ENCODE data around the gene PIR.

Gene PIR

GRCh38 chrX:15493118-15493962 is at the start of gene PIR:
Gene PIR (minus strand): TSS chrX:15493333. CDS start chrX:15491257, 2,076 bp downstream.
- peak; percentile 82 for DNase-seq (ENCODE audit: low spot score)

- no peak for DNase-seq (ENCODE audit: low spot score)
Measured at GRCh38 chrX:15530318-15530717, 37.2 kb upstream of the PIR start.

GRCh38 chrX:15529165-15529564 is 36.0 kb upstream of the PIR start:
- DNase-seq (ENCODE audit: low spot score) = no peak

- peak; percentile 13 for DNase-seq (ENCODE audit: low spot score)
Measured at GRCh38 chrX:15525664-15526416, 32.7 kb upstream of the PIR start.

GRCh38 chrX:15524417-15524816 is 31.3 kb upstream of the PIR start:
- peak; percentile 26 for DNase-seq (ENCODE audit: low spot score)

GRCh38 chrX:15523088-15523487 is 30.0 kb upstream of the PIR start:
- DNase-seq (ENCODE audit: low spot score) = no peak

GRCh38 chrX:15522464-15522863 is 29.3 kb upstream of the PIR start:
- DNase-seq (ENCODE audit: low spot score) = no peak

- no peak for DNase-seq (ENCODE audit: low spot score)
Measured at GRCh38 chrX:15515931-15516330, 22.8 kb upstream of the PIR start.

- DNase-seq (ENCODE audit: low spot score) = no peak
Measured at GRCh38 chrX:15514279-15514678, 21.1 kb upstream of the PIR start.

- DNase-seq (ENCODE audit: low spot score) = no peak
Measured at GRCh38 chrX:15512401-15512965, 19.4 kb upstream of the PIR start.

- no peak for DNase-seq (ENCODE audit: low spot score)
Measured at GRCh38 chrX:15511563-15511962, 18.4 kb upstream of the PIR start.

- no peak for DNase-seq (ENCODE audit: low spot score)
Measured at GRCh38 chrX:15509845-15510244, 16.7 kb upstream of the PIR start.

GRCh38 chrX:15507005-15507404 is 13.9 kb upstream of the PIR start:
- no peak for DNase-seq (ENCODE audit: low spot score)

GRCh38 chrX:15505101-15505500 is 12.0 kb upstream of the PIR start:
- DNase-seq (ENCODE audit: low spot score) = peak; percentile 31

- no peak for DNase-seq (ENCODE audit: low spot score)
Measured at GRCh38 chrX:15504661-15505060, 11.5 kb upstream of the PIR start.

- no peak for DNase-seq (ENCODE audit: low spot score)
Measured at GRCh38 chrX:15501506-15501905, 8.4 kb upstream of the PIR start.

GRCh38 chrX:15500497-15500966 is 7.4 kb upstream of the PIR start, which contains the start of gene BMX:
Gene BMX (plus strand): TSS chrX:15500807. CDS start chrX:15508354, 7,547 bp downstream.
- DNase-seq (ENCODE audit: low spot score) = no peak

GRCh38 chrX:15499976-15500375 is 6.8 kb upstream of the PIR start:
- no peak for DNase-seq (ENCODE audit: low spot score)

- DNase-seq (ENCODE audit: low spot score) = no peak
Measured at GRCh38 chrX:15498741-15499140, 5.6 kb upstream of the PIR start.

- DNase-seq (ENCODE audit: low spot score) = peak; percentile 31
Measured at GRCh38 chrX:15497865-15498264, 4.7 kb upstream of the PIR start.

- no peak for DNase-seq (ENCODE audit: low spot score)
Measured at GRCh38 chrX:15496824-15497223, 3.7 kb upstream of the PIR start.

- DNase-seq (ENCODE audit: low spot score) = no peak
Measured at GRCh38 chrX:15495801-15496200, 2.7 kb upstream of the PIR start.

GRCh38 chrX:15492469-15492868 is 664 bp downstream of the PIR start:
- DNase-seq (ENCODE audit: low spot score) = no peak
